ENCODE measurements around the gene ELF5. TPM values are rescaled to one million over a fixed set of nuclear protein-coding genes. Genes with fewer than 3 reads are reported as not detected.

ELF5 gene
- total RNA-seq: under 1 TPM in 4 of 6 donors, not detected in 2; 0.09 to 0.46 (median 0.18) TPM
- under 1 TPM; 0.09 to 0.15 TPM for polyA plus RNA-seq

DNA sequence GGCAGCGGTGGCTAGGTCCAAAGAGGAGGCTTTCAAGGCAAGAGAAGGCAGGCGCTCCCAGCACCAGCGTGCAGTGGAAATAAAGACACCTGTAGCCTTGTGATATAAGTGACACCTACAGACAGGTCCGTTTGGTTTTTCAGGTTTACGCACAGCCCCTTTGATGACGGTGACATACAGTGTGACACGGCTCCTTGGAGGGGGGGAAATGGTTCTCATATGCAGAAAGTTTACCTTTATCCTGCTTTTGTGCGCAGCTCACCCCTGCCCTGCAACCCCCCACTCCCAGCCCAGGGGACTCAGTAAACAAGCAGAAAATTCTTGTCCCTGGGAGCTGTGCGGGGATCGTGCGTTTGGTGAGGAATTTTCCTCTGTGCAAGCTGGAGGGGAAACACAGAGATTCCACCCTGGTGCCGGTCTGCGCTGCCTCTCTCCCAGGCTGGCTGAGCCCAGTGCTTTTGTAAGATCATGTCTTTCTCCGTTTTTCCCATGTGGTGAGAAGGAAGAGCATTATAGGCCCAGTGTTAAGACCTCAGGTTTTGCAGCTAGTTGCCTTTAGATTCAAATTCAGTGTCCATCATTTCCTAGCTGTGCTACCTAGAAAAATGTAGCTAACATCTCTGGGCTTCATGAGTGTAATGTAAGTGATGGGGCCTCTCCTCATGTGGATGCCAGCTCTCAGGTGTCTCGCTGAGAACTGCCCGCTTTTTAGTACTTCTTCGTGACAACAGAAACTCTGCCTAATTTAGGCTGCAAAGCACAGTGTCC, at the start of gene ELF5:
Gene ELF5 (minus strand): TSS at position 113 of the 768 bp plus-strand sequence. CDS start 8,045 bp downstream, outside the sequence.
- ATAC-seq (peak; percentile 19 to 73 (median 50)), FAIRE-seq (no peak), DNase-seq (no peak)
- H3K4me1 ChIP-seq: no peaks in the 10 kb centered on the region
- no peaks in the 10 kb centered on the region for H3K9me3 ChIP-seq
- intact Hi-C loops (cut with DNase I): no loop called here
- no peak within 1 kb of the TSS for H3K4me3 ChIP-seq
- no peaks in the 10 kb centered on the region for H3K27me3 ChIP-seq
- WGBS, 2 donors: 59 to 60% methylated on average over 17 of the region's 17 CpGs
- TF ChIP-seq, protein P1, sequence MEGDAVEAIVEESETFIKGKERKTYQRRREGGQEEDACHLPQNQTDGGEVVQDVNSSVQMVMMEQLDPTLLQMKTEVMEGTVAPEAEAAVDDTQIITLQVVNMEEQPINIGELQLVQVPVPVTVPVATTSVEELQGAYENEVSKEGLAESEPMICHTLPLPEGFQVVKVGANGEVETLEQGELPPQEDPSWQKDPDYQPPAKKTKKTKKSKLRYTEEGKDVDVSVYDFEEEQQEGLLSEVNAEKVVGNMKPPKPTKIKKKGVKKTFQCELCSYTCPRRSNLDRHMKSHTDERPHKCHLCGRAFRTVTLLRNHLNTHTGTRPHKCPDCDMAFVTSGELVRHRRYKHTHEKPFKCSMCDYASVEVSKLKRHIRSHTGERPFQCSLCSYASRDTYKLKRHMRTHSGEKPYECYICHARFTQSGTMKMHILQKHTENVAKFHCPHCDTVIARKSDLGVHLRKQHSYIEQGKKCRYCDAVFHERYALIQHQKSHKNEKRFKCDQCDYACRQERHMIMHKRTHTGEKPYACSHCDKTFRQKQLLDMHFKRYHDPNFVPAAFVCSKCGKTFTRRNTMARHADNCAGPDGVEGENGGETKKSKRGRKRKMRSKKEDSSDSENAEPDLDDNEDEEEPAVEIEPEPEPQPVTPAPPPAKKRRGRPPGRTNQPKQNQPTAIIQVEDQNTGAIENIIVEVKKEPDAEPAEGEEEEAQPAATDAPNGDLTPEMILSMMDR (IDR thresholded peaks at IDR 0.05): no peak
- H3K27ac ChIP-seq: no peak within 1 kb of the TSS
- H3K36me3 ChIP-seq: no peaks in the 10 kb centered on the region

DNA sequence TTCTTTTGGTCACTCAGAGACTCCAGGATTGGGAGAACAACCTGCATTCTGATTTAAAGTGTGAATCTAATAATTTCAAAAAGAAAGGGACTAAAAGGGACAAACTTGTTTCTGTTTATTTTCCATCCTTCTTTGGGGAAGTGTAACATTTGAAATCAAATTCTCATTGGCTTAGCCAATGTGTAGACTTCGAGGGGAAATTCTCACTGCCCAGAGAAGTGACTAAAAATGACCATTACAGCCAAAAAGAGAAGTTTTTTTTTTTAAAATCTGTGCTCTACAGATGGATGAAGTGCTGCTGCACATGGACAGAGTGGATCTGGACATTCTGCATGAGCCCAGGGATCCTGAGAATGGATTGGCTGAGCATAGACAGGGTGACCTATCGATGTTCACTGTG, 49.4 kb upstream of the ELF5 start:
- TF ChIP-seq, protein P1 (IDR thresholded peaks at IDR 0.05): no peak
- no peaks in the 10 kb centered on the region for H3K9me3 ChIP-seq
- no peaks in the 10 kb centered on the region for H3K4me1 ChIP-seq
- no peaks in the 10 kb centered on the region for H3K27me3 ChIP-seq
- 77 to 83% methylated on average over 2 of the region's 2 CpGs for WGBS, 2 donors
- no peak for ATAC-seq
- no peaks in the 10 kb centered on the region for H3K36me3 ChIP-seq
- intact Hi-C loops (cut with DNase I): no loop called here
- no peak overlapping the region for H3K27ac ChIP-seq
- H3K4me3 ChIP-seq: no peak overlapping the region
- FAIRE-seq: no peak
- DNase-seq: no peak

DNA sequence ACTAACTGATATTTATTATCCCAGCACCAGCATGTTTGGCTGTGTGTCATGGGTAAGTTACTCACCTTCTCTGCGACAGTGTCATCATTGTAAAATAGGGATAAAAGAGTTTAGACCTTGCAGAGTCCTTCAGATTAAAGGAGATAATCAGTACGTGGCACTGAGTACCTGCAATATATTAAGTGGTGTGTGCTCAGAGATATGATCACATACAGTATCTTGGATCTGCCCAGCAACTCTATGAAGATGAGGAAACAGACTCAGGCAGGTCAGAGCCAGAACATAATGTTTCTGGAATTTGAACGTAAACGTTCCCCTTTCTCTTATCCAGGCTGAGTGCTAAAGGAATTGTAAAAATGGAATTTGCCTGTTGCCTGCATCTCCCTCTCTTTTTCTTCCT, 46.9 kb upstream of the ELF5 start:
- H3K27ac ChIP-seq: no peak overlapping the region
- H3K36me3 ChIP-seq: no peaks in the 10 kb centered on the region
- ATAC-seq: no peak
- intact Hi-C loops (cut with DNase I): no loop called here
- FAIRE-seq: no peak
- no peak overlapping the region for H3K4me3 ChIP-seq
- WGBS, 2 donors: 71 to 79% methylated on average over 4 of the region's 4 CpGs
- H3K27me3 ChIP-seq: no peaks in the 10 kb centered on the region
- TF ChIP-seq, protein P1 (IDR thresholded peaks at IDR 0.05): no peak
- no peaks in the 10 kb centered on the region for H3K9me3 ChIP-seq
- DNase-seq: no peak
- H3K4me1 ChIP-seq: no peaks in the 10 kb centered on the region

DNA sequence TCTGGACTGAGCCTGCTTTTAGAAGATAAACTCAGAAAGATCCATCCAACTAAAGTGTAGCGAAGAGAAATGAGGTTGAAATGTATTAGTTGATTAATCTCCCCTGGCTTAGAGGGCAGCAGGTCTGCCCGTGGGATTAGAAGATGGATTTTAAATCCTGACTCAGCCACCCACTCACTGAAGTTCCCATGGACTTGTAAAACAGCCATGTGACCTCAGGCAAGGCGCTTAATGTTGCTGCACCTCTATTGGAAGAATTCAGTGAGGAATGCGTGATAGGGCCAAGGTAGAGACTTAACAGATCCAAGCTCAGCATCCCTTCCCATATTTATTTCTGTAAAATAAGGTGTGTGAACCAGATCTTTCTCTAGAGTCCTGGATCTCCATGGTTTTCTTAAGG, 45.1 kb upstream of the ELF5 start:
- no peak overlapping the region for H3K4me3 ChIP-seq
- intact Hi-C loops (cut with DNase I): no loop called here
- H3K9me3 ChIP-seq: no peaks in the 10 kb centered on the region
- no peaks in the 10 kb centered on the region for H3K4me1 ChIP-seq
- no peaks in the 10 kb centered on the region for H3K36me3 ChIP-seq
- no peak for DNase-seq
- 82 to 84% methylated on average over 4 of the region's 4 CpGs for WGBS, 2 donors
- no peaks in the 10 kb centered on the region for H3K27me3 ChIP-seq
- no peak overlapping the region for H3K27ac ChIP-seq
- TF ChIP-seq, protein P1 (IDR thresholded peaks at IDR 0.05): no peak
- no peak for FAIRE-seq
- ATAC-seq: no peak

DNA sequence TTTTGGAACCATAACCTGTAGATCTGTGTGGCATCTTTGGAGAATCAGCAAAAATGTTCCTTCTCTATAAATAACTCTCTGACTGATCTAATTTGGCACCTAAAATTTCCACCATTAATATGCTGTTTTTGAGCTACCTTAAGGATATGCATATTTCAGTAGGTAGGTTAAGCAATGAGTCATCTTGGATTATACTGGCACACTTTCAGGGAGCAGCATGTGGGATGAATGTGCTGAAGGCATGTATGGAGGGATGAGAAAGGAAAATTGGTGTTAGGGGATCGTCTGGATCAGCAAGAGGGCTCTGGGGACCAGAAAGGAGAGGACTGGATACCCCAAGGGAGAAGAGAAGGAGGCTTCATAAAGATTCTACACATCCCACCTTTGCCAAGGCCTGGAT, 44.6 kb upstream of the ELF5 start:
- H3K27ac ChIP-seq: no peak overlapping the region
- TF ChIP-seq, protein P1 (IDR thresholded peaks at IDR 0.05): no peak
- 27 to 49% methylated on average over 1 of the region's 1 CpG for WGBS, 2 donors
- no peaks in the 10 kb centered on the region for H3K9me3 ChIP-seq
- no peaks in the 10 kb centered on the region for H3K27me3 ChIP-seq
- no peak overlapping the region for H3K4me3 ChIP-seq
- ATAC-seq: no peak
- no peak for FAIRE-seq
- no peak for DNase-seq
- intact Hi-C loops (cut with DNase I): no loop called here
- no peaks in the 10 kb centered on the region for H3K36me3 ChIP-seq
- H3K4me1 ChIP-seq: no peaks in the 10 kb centered on the region

Measured in pancreas (tissue), 10 donors.